Suppressor macrophage treated with lipopolysaccharide for 1 hour (primary cell): ENCODE data around the gene GPR17.

ENCODE experiments used
- DNase-seq, 3 donors: peaks; one replicate each; pipeline ENCODE4 v3.0.0-alpha.2; 2020 to 2022

Gene GPR17

GRCh38 chr2:127698553-127699355 is 52.8 kb downstream of the GPR17 start:
- peak in 1 of 3 donors; percentile 40 for DNase-seq

DNA sequence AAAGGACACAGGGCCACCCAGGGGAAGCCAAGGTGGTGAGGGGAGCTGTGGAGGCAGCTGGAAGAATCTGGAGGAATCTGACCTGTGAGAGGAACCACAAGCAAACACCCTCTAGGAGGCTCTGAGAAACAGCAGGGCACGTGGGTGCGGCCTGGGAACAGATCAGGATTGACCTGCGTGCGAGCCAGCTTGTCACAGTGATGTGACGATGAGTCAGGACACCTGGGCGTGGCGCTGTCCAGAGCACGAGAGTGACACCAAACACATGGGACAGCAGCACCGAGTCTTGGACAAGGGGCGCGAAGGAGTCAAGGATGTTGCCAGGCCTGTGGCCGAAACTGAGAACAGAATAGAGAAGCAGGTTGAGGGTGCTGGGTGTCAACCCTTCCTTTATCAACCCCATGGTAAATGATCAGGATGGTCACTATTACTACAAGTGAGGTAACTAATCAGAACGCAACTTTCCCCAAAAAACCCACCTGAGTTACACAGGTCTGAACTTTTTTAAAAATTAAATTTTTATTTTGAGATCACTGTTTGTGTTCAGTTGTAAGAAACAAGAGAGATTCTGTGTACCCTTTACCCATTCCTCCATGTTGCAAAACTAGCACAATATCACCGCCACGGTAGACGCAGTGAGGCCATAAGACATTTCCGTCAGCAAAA is 54.7 kb downstream of the GPR17 start:
- peak; percentile 91 to 94 (median 93) for DNase-seq

DNA sequence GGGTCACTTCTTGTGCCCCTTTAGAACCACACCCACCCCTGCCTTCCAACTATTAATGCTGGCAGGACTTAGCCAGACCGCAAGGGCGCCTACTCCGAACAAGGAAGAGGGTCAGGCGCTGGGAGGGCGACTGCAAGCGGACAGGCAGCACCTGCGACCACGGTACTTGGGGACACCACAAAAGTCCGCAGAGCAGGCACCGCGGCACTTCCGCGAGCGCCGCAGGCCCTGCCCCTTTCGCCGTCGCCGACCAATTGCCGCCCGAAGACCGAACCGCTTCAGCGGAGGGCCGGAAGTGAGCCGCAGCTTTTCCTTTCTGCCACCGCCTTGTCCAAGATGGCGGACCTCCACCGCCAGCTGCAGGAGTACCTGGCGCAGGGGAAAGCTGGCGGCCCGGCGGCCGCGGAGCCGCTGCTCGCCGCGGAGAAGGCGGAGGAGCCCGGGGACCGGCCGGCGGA is 55.3 kb downstream of the GPR17 start, which contains the start of gene SFT2D3:
SFT2D3 (plus strand) TSS at position 305 of the 458 bp plus-strand sequence; CDS start at position 337, 32 bp downstream.
- DNase-seq, result peak; percentile 93 to 95 (median 95)

GRCh38 chr2:127701651-127702394 is 55.9 kb downstream of the GPR17 start:
- DNase-seq, result peak; percentile 88 to 93 (median 91)
